ENCODE data around the gene NKAIN2.

The NKAIN2 gene

GRCh38 chr6:123838505-123839234 is 35.0 kb downstream of the NKAIN2 start:
- no peak overlapping the region for H3K27ac ChIP-seq (ENCODE audit: insufficient read depth, low read depth, low read length, poor library complexity, severe bottlenecking)
- no peak overlapping the region for H3K4me3 ChIP-seq (ENCODE audit: insufficient read depth, low read depth, low read length)
- WGBS, 2 experiments = 65 to 74% methylated on average over 4 to 8 of the region's 8 CpGs
- no peaks in the 10 kb centered on the region for H3K36me3 ChIP-seq (ENCODE audit: control insufficient read depth, insufficient read depth, low read length)
- H3K9me3 ChIP-seq (ENCODE audit: control insufficient read depth, low read length) = no peaks in the 10 kb centered on the region
- no peaks in the 10 kb centered on the region for H3K27me3 ChIP-seq (ENCODE audit: control insufficient read depth, insufficient read depth, low read length, poor library complexity, severe bottlenecking)
- no peaks in the 10 kb centered on the region for H3K4me1 ChIP-seq (ENCODE audit: control insufficient read depth, insufficient read depth, low read length)

GRCh38 chr6:123841067-123841896 is 37.6 kb downstream of the NKAIN2 start:
- Histone ChIP-seq H3K27me3 (ENCODE audit: control insufficient read depth, insufficient read depth, low read length, poor library complexity, severe bottlenecking) (no peaks in the 10 kb centered on the region), H3K27ac (ENCODE audit: insufficient read depth, low read depth, low read length, poor library complexity, severe bottlenecking) (no peak overlapping the region), H3K4me3 (ENCODE audit: insufficient read depth, low read depth, low read length) (no peak overlapping the region), H3K36me3 (ENCODE audit: control insufficient read depth, insufficient read depth, low read length) (no peaks in the 10 kb centered on the region), H3K9me3 (ENCODE audit: control insufficient read depth, low read length) (no peaks in the 10 kb centered on the region), H3K4me1 (ENCODE audit: control insufficient read depth, insufficient read depth, low read length) (no peaks in the 10 kb centered on the region)
- WGBS, 2 experiments = 68 to 77% methylated on average over 4 to 5 of the region's 6 CpGs

GRCh38 chr6:123844011-123844410 is 40.3 kb downstream of the NKAIN2 start:
- Histone ChIP-seq H3K27ac (ENCODE audit: insufficient read depth, low read depth, low read length, poor library complexity, severe bottlenecking) (no peak overlapping the region), H3K4me3 (ENCODE audit: insufficient read depth, low read depth, low read length) (no peak overlapping the region), H3K4me1 (ENCODE audit: control insufficient read depth, insufficient read depth, low read length) (no peaks in the 10 kb centered on the region), H3K36me3 (ENCODE audit: control insufficient read depth, insufficient read depth, low read length) (no peaks in the 10 kb centered on the region), H3K9me3 (ENCODE audit: control insufficient read depth, low read length) (no peaks in the 10 kb centered on the region), H3K27me3 (ENCODE audit: control insufficient read depth, insufficient read depth, low read length, poor library complexity, severe bottlenecking) (no peaks in the 10 kb centered on the region)
- 92 to 95% methylated on average over 5 of the region's 5 CpGs for WGBS, 2 experiments

GRCh38 chr6:123848347-123848746 is 44.7 kb downstream of the NKAIN2 start:
- Histone ChIP-seq H3K9me3 (ENCODE audit: control insufficient read depth, low read length) (no peaks in the 10 kb centered on the region), H3K4me1 (ENCODE audit: control insufficient read depth, insufficient read depth, low read length) (no peaks in the 10 kb centered on the region), H3K36me3 (ENCODE audit: control insufficient read depth, insufficient read depth, low read length) (no peaks in the 10 kb centered on the region), H3K4me3 (ENCODE audit: insufficient read depth, low read depth, low read length) (no peak overlapping the region), H3K27ac (ENCODE audit: insufficient read depth, low read depth, low read length, poor library complexity, severe bottlenecking) (no peak overlapping the region), H3K27me3 (ENCODE audit: control insufficient read depth, insufficient read depth, low read length, poor library complexity, severe bottlenecking) (no peaks in the 10 kb centered on the region)
- WGBS, 2 experiments = 78 to 95% methylated on average over 2 of the region's 2 CpGs

GRCh38 chr6:123849406-123849805 is 45.7 kb downstream of the NKAIN2 start:
- H3K9me3 ChIP-seq (ENCODE audit: control insufficient read depth, low read length) = no peaks in the 10 kb centered on the region
- H3K4me3 ChIP-seq (ENCODE audit: insufficient read depth, low read depth, low read length) = no peak overlapping the region
- H3K27me3 ChIP-seq (ENCODE audit: control insufficient read depth, insufficient read depth, low read length, poor library complexity, severe bottlenecking) = no peaks in the 10 kb centered on the region
- H3K4me1 ChIP-seq (ENCODE audit: control insufficient read depth, insufficient read depth, low read length) = no peaks in the 10 kb centered on the region
- WGBS, 2 experiments = 91% methylated on average over 3 of the region's 3 CpGs
- no peaks in the 10 kb centered on the region for H3K36me3 ChIP-seq (ENCODE audit: control insufficient read depth, insufficient read depth, low read length)
- no peak overlapping the region for H3K27ac ChIP-seq (ENCODE audit: insufficient read depth, low read depth, low read length, poor library complexity, severe bottlenecking)

GRCh38 chr6:123850555-123850954 is 46.9 kb downstream of the NKAIN2 start:
- WGBS, 2 experiments = 76 to 96% methylated on average over 3 to 4 of the region's 4 CpGs
- H3K4me3 ChIP-seq (ENCODE audit: insufficient read depth, low read depth, low read length) = no peak overlapping the region

GRCh38 chr6:123854201-123854600 is 50.5 kb downstream of the NKAIN2 start:
- Histone ChIP-seq H3K4me1 (ENCODE audit: control insufficient read depth, insufficient read depth, low read length) (no peaks in the 10 kb centered on the region), H3K36me3 (ENCODE audit: control insufficient read depth, insufficient read depth, low read length) (no peaks in the 10 kb centered on the region), H3K27ac (ENCODE audit: insufficient read depth, low read depth, low read length, poor library complexity, severe bottlenecking) (no peak overlapping the region), H3K9me3 (ENCODE audit: control insufficient read depth, low read length) (no peaks in the 10 kb centered on the region), H3K4me3 (ENCODE audit: insufficient read depth, low read depth, low read length) (no peak overlapping the region), H3K27me3 (ENCODE audit: control insufficient read depth, insufficient read depth, low read length, poor library complexity, severe bottlenecking) (no peaks in the 10 kb centered on the region)
- 95 to 100% methylated on average over 1 to 2 of the region's 2 CpGs for WGBS, 2 experiments

More at GRCh38 chr6:123850555-123850954, 46.9 kb downstream of the NKAIN2 start:
- Histone ChIP-seq H3K27me3 (ENCODE audit: control insufficient read depth, insufficient read depth, low read length, poor library complexity, severe bottlenecking) (no peaks in the 10 kb centered on the region), H3K27ac (ENCODE audit: insufficient read depth, low read depth, low read length, poor library complexity, severe bottlenecking) (no peak overlapping the region), H3K4me1 (ENCODE audit: control insufficient read depth, insufficient read depth, low read length) (no peaks in the 10 kb centered on the region), H3K36me3 (ENCODE audit: control insufficient read depth, insufficient read depth, low read length) (no peaks in the 10 kb centered on the region), H3K9me3 (ENCODE audit: control insufficient read depth, low read length) (no peaks in the 10 kb centered on the region)

GRCh38 chr6:123855506-123855905 is 51.8 kb downstream of the NKAIN2 start:
- Histone ChIP-seq H3K4me3 (ENCODE audit: insufficient read depth, low read depth, low read length) (no peak overlapping the region), H3K27me3 (ENCODE audit: control insufficient read depth, insufficient read depth, low read length, poor library complexity, severe bottlenecking) (no peaks in the 10 kb centered on the region), H3K9me3 (ENCODE audit: control insufficient read depth, low read length) (no peaks in the 10 kb centered on the region), H3K36me3 (ENCODE audit: control insufficient read depth, insufficient read depth, low read length) (no peaks in the 10 kb centered on the region), H3K4me1 (ENCODE audit: control insufficient read depth, insufficient read depth, low read length) (no peaks in the 10 kb centered on the region), H3K27ac (ENCODE audit: insufficient read depth, low read depth, low read length, poor library complexity, severe bottlenecking) (no peak overlapping the region)
- 88 to 92% methylated on average over 2 of the region's 2 CpGs for WGBS, 2 experiments

GRCh38 chr6:123859291-123859690 is 55.6 kb downstream of the NKAIN2 start:
- H3K4me1 ChIP-seq (ENCODE audit: control insufficient read depth, insufficient read depth, low read length) = no peaks in the 10 kb centered on the region
- H3K4me3 ChIP-seq (ENCODE audit: insufficient read depth, low read depth, low read length) = no peak overlapping the region
- no peak overlapping the region for H3K27ac ChIP-seq (ENCODE audit: insufficient read depth, low read depth, low read length, poor library complexity, severe bottlenecking)
- no peaks in the 10 kb centered on the region for H3K9me3 ChIP-seq (ENCODE audit: control insufficient read depth, low read length)
- WGBS, 2 experiments = 94 to 100% methylated on average over 1 of the region's 1 CpG
- H3K36me3 ChIP-seq (ENCODE audit: control insufficient read depth, insufficient read depth, low read length) = no peaks in the 10 kb centered on the region
- H3K27me3 ChIP-seq (ENCODE audit: control insufficient read depth, insufficient read depth, low read length, poor library complexity, severe bottlenecking) = no peaks in the 10 kb centered on the region

- Histone ChIP-seq H3K27me3 (ENCODE audit: control insufficient read depth, insufficient read depth, low read length, poor library complexity, severe bottlenecking) (no peaks in the 10 kb centered on the region), H3K4me3 (ENCODE audit: insufficient read depth, low read depth, low read length) (no peak overlapping the region), H3K4me1 (ENCODE audit: control insufficient read depth, insufficient read depth, low read length) (no peaks in the 10 kb centered on the region), H3K27ac (ENCODE audit: insufficient read depth, low read depth, low read length, poor library complexity, severe bottlenecking) (no peak overlapping the region), H3K9me3 (ENCODE audit: control insufficient read depth, low read length) (no peaks in the 10 kb centered on the region), H3K36me3 (ENCODE audit: control insufficient read depth, insufficient read depth, low read length) (no peaks in the 10 kb centered on the region)
- WGBS, 2 experiments = 96 to 97% methylated on average over 2 of the region's 2 CpGs
Observed at GRCh38 chr6:123869334-123869733, 65.7 kb downstream of the NKAIN2 start.

Measured in ectodermal cell (in vitro differentiated cells).